K562 (cell line): Measurements from ENCODE around the gene TMEM205. TPM values are rescaled to one million over a fixed set of nuclear protein-coding genes. Genes with fewer than 3 reads are reported as not detected.
A peak's percentile ranks its signal among the peaks of the same experiment; 100 is the strongest.

ENCODE experiments used
- ARHGAP35 ChIP-seq: fragments of 450-650 bp; IDR thresholded peaks from 2 replicates; pipeline ENCODE4 v1.6.1; 2018; ENCODE audit not compliant: partially characterized antibody
- ARNT ChIP-seq, 2 experiments: fragments of 450-650 bp; IDR thresholded peaks; 2 replicates each; pipeline ENCODE4 v1.6.1; 2016; ENCODE audit warnings: mild to moderate bottlenecking in 1 of 2
- ATF1 ChIP-seq, 2 experiments: fragments of 450-650 bp in 1 of 2; IDR thresholded peaks; 2 replicates each; pipeline ENCODE4 v1.6.1; 2016; ENCODE audit warnings: missing compliant biosample characterization in 1 of 2, missing genetic modification characterization in 1 of 2
- CBX3 ChIP-seq, 2 experiments: IDR thresholded peaks; 1 replicate in 1 of 2; 2 replicates in 1 of 2; pipeline ENCODE4 v1.6.1; 2012; ENCODE audit warnings: inconsistent platforms in 2 of 2, low read length in 2 of 2, borderline replicate concordance in 1 of 2, control low read depth in 1 of 2
- DACH1 ChIP-seq: fragments of 450-650 bp; IDR thresholded peaks from 2 replicates; pipeline ENCODE4 v1.6.1; 2018; ENCODE audit not compliant: partially characterized antibody
- EGR1 ChIP-seq: fragments of 450-650 bp; conservative IDR thresholded peaks from 2 replicates; pipeline ENCODE4 v1.6.1; 2017; ENCODE audit warnings: mild to moderate bottlenecking
- ELF1 ChIP-seq: fragments of 200-800 bp; sonication (Bioruptor generic); IDR thresholded peaks from 2 replicates; pipeline ENCODE4 v1.6.1; 2016; ENCODE audit warnings: missing genetic modification characterization, missing compliant biosample characterization
- HNRNPLL ChIP-seq: fragments of 200-400 bp; formaldehyde crosslinking; IDR thresholded peaks from 2 replicates; pipeline ENCODE4 v1.6.1; 2017; ENCODE audit warnings: low read length, low read depth, mild to moderate bottlenecking; ENCODE audit not compliant: poor library complexity, severe bottlenecking
- LEF1 ChIP-seq: fragments of 450-650 bp; IDR thresholded peaks from 2 replicates; pipeline ENCODE4 v1.6.1; 2016; ENCODE audit warnings: mild to moderate bottlenecking
- MIER1 ChIP-seq: fragments of 450-650 bp; IDR thresholded peaks from 2 replicates; pipeline ENCODE4 v1.6.1; 2016; ENCODE audit warnings: antibody characterized with exemption, mild to moderate bottlenecking, low read depth
- MTA3 ChIP-seq: fragments of 450-650 bp; formaldehyde crosslinking; IDR thresholded peaks from 2 replicates; pipeline ENCODE4 v1.6.1; 2017; ENCODE audit warnings: mild to moderate bottlenecking, borderline replicate concordance
- NCOA2 ChIP-seq, 2 experiments: fragments of 450-650 bp; IDR thresholded peaks; 2 replicates each; pipeline ENCODE4 v1.6.1; 2018; ENCODE audit warnings: mild to moderate bottlenecking in 2 of 2, moderate library complexity in 1 of 2; ENCODE audit not compliant: partially characterized antibody in 2 of 2
- NCOA6 ChIP-seq: fragments of 450-650 bp; IDR thresholded peaks from 2 replicates; pipeline ENCODE4 v1.6.1; 2017; ENCODE audit warnings: mild to moderate bottlenecking
- NEUROD1 ChIP-seq: fragments of 150-350 bp; IDR thresholded peaks from 2 replicates; pipeline ENCODE4 v1.6.1; 2014; ENCODE audit warnings: borderline replicate concordance, low read length, low read depth; ENCODE audit not compliant: partially characterized antibody
- SMAD3 ChIP-seq: fragments of 450-650 bp; formaldehyde crosslinking; conservative IDR thresholded peaks from 2 replicates; pipeline ENCODE4 v1.4.0; 2020; ENCODE audit warnings: mild to moderate bottlenecking
- SMAD4 ChIP-seq: fragments of 250-450 bp; sonication (Bioruptor Pico); conservative IDR thresholded peaks from 2 replicates; pipeline ENCODE4 v1.8.0; 2021; ENCODE audit warnings: inconsistent platforms, mild to moderate bottlenecking, moderate library complexity
- SNIP1 ChIP-seq: fragments of 450-650 bp; IDR thresholded peaks from 2 replicates; pipeline ENCODE4 v1.7.1; 2017; ENCODE audit warnings: low read depth, mild to moderate bottlenecking
- ZFP1 ChIP-seq: fragments of 450-650 bp; formaldehyde crosslinking; IDR thresholded peaks from 2 replicates; pipeline ENCODE4 v1.4.0; 2020; ENCODE audit warnings: mild to moderate bottlenecking, mixed read lengths
- ZNF133 ChIP-seq: fragments of 250-450 bp; sonication (Bioruptor Pico); IDR thresholded peaks from 2 replicates; pipeline ENCODE4 v1.4.0; 2020; ENCODE audit warnings: mild to moderate bottlenecking
- ZNF324 ChIP-seq: fragments of 250-450 bp; sonication (Bioruptor Pico); IDR thresholded peaks from 2 replicates; pipeline ENCODE4 v1.4.0; 2020; ENCODE audit warnings: mild to moderate bottlenecking
- ZNF717 ChIP-seq: fragments of 250-450 bp; sonication (Bioruptor Pico); IDR thresholded peaks from 2 replicates; pipeline ENCODE4 v1.5.0; 2021
- polyA plus RNA-seq, 8 experiments: library from polyadenylated mRNA; depleted of rRNA in 4 of 8; stranded (reverse) in 5 of 8; unstranded in 3 of 8; fragments of >200 nt; fragmentation: Nextera tagmentation in 2 of 8; fragmentation: Illumina TruSeq in 1 of 8; extraction: Ambion mirVana in 2 of 8; extraction: Trizol in 1 of 8; gene quantifications; 2 replicates each; pipeline versions ENCODE4 v1.2.1 to v1.2.3, GENCODE V29; 2011 to 2014; ENCODE audit warnings: inconsistent platforms in 1 of 8, missing spikeins in 1 of 8
- total RNA-seq, 7 experiments: library from RNA; depleted of rRNA in 6 of 7; stranded (reverse); fragments of >200 nt in 6 of 7; fragmentation: Illumina TruSeq in 2 of 7; extraction: Trizol in 2 of 7; gene quantifications; 2 replicates each; pipeline versions ENCODE4 v1.2.1 to v1.2.3, GENCODE V29; 2011 to 2021; ENCODE audit warnings: low replicate concordance in 1 of 7
- TF ChIP-seq, protein P1 (sequence below): sonication (generic); formaldehyde crosslinking; IDR thresholded peaks from 2 replicates; pipeline ENCODE4 v1.8.0; 2022; ENCODE audit warnings: missing genetic modification reagents, mild to moderate bottlenecking, borderline replicate concordance
- TF ChIP-seq, protein P2 (sequence below): fragments of 450-650 bp; IDR thresholded peaks from 2 replicates; pipeline ENCODE4 v1.6.1; 2016; ENCODE audit warnings: mild to moderate bottlenecking

The TMEM205 gene
- total and polyA plus RNA-seq, 9 of the 15 experiments (the other 6 are each of a cell fraction or from before 2014, with no cell fraction given) = 21.3 to 81.5 (median 44.1) TPM

DNA sequence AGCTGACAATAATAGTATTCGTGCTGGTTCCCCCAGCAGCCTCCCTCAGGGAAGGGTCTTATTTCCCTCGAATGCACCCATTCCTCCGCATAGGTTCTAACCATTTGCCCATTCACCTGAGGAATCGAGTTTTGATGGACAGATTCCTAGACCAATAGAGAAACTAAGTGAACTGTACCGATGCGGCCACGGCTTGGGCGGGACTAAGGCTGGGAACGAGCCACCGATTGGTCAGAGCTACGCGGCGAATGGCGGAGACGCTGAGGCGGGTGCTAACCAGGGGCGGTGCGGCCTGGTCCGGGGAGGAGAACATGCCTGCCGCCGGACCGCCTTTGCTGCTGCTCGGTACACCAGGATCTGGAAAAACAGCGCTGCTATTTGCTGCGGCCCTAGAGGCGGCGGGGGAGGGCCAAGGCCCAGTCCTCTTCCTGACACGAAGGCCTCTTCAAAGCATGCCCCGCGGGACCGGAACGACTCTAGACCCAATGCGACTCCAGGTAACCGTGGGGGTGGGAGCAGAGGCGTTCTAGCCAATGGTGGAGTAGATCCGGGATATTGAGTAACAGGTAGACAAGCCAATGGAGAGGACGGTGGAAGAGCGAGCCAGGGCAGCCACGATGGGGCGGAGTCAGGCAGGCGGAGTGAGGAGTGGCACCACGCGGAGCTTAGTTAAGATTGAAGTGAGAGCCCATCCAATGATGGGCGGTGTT is 28.5 kb upstream of the TMEM205 start, which contains the start of gene SWSAP1 (continued):
- TF ChIP-seq SMAD4 (CRISPR knock-in tag) = peak; percentile 50; the same call in 1 of the 2 replicates
- TF ChIP-seq ARHGAP35 = no peak
- no peak for TF ChIP-seq ZNF717 (CRISPR knock-in tag)
- TF ChIP-seq, protein P1, sequence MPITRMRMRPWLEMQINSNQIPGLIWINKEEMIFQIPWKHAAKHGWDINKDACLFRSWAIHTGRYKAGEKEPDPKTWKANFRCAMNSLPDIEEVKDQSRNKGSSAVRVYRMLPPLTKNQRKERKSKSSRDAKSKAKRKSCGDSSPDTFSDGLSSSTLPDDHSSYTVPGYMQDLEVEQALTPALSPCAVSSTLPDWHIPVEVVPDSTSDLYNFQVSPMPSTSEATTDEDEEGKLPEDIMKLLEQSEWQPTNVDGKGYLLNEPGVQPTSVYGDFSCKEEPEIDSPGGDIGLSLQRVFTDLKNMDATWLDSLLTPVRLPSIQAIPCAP (CRISPR knock-in tag) = no peak
- TF ChIP-seq ZNF133 = peak; percentile 55; the same call in 1 of the 2 replicates
- no peak for TF ChIP-seq NCOA6
- no peak for TF ChIP-seq ZFP1 (CRISPR knock-in tag)
- peak; percentile 19; the same call in 1 of the 2 replicates for TF ChIP-seq ZNF324 (CRISPR knock-in tag)
- TF ChIP-seq ATF1 (CRISPR knock-in tag; IDR thresholded peaks at IDR 0.05) = no peak
- peak; percentile 94 for TF ChIP-seq ATF1 (tag; IDR thresholded peaks at IDR 0.05)
- TF ChIP-seq LEF1 = no peak
- TF ChIP-seq ARNT (IDR thresholded peaks at IDR 0.05) = no peak
- TF ChIP-seq DACH1 = no peak
- peak; percentile 42 for TF ChIP-seq NEUROD1
- no peak for TF ChIP-seq MIER1
- no peak for TF ChIP-seq CBX3 (IDR thresholded peaks at IDR 0.05; ENCODE audit: borderline replicate concordance in 1 of 2, low read length in 2 of 2)
- TF ChIP-seq EGR1 = no peak
- TF ChIP-seq MTA3 = peak; percentile 83; the same call in 1 of the 2 replicates
- no peak for TF ChIP-seq SNIP1
- peak; percentile 64; the same call in 1 of the 2 replicates for TF ChIP-seq ELF1 (tag)
- TF ChIP-seq HNRNPLL = peak; percentile 18
- no peak for TF ChIP-seq NCOA2 (IDR thresholded peaks at IDR 0.05; ENCODE audit: partially characterized antibody in 2 of 2)
- TF ChIP-seq SMAD3 (CRISPR knock-in tag) = 0 out of 2 replicates have a peak, but pooled peaks have one; percentile 24
- TF ChIP-seq, protein P2, sequence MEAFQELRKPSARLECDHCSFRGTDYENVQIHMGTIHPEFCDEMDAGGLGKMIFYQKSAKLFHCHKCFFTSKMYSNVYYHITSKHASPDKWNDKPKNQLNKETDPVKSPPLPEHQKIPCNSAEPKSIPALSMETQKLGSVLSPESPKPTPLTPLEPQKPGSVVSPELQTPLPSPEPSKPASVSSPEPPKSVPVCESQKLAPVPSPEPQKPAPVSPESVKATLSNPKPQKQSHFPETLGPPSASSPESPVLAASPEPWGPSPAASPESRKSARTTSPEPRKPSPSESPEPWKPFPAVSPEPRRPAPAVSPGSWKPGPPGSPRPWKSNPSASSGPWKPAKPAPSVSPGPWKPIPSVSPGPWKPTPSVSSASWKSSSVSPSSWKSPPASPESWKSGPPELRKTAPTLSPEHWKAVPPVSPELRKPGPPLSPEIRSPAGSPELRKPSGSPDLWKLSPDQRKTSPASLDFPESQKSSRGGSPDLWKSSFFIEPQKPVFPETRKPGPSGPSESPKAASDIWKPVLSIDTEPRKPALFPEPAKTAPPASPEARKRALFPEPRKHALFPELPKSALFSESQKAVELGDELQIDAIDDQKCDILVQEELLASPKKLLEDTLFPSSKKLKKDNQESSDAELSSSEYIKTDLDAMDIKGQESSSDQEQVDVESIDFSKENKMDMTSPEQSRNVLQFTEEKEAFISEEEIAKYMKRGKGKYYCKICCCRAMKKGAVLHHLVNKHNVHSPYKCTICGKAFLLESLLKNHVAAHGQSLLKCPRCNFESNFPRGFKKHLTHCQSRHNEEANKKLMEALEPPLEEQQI = no peak
